Suprapubic skin (tissue), 4 donors: ENCODE measurements around the gene KIDINS220. TPM values are rescaled to one million over a fixed set of nuclear protein-coding genes. Genes with fewer than 3 reads are reported as not detected.

ENCODE experiments used
- DNase-seq, 2 donors: peaks; one replicate each; pipeline ENCODE4 v3.0.0-alpha.2; 2019; ENCODE audit warnings: low spot score in 2 of 2
- H3K27ac ChIP-seq: fragments of 200-600 bp; sonication (generic); one replicate; pipeline ENCODE4 v1.5.1; 2019
- H3K27me3 ChIP-seq: fragments of 200-600 bp; sonication (generic); one replicate; pipeline ENCODE4 v1.5.1; 2019
- H3K36me3 ChIP-seq: fragments of 200-600 bp; sonication (generic); one replicate; pipeline ENCODE4 v1.5.1; 2019
- H3K4me1 ChIP-seq: fragments of 200-600 bp; sonication (generic); one replicate; pipeline ENCODE4 v1.5.1; 2019
- H3K4me3 ChIP-seq: fragments of 200-600 bp; sonication (generic); one replicate; pipeline ENCODE4 v1.5.1; 2019; ENCODE audit warnings: mild to moderate bottlenecking
- H3K9me3 ChIP-seq: fragments of 200-600 bp; sonication (generic); one replicate; pipeline ENCODE4 v1.5.1; 2019
- EP300 ChIP-seq: sonication (generic); formaldehyde crosslinking; IDR thresholded peaks from one replicate; pipeline ENCODE4 v1.6.1; 2017; ENCODE audit warnings: antibody characterized with exemption
- POLR2A ChIP-seq, 2 donors: fragments of 450-650 bp; IDR thresholded peaks; one replicate each; pipeline ENCODE4 v1.6.1; 2017; ENCODE audit warnings: antibody characterized with exemption in 2 of 2, mild to moderate bottlenecking in 2 of 2, moderate library complexity in 2 of 2
- POLR2AphosphoS5 ChIP-seq, 3 donors: sonication (generic); formaldehyde crosslinking; IDR thresholded peaks; one replicate each; pipeline ENCODE4 v1.6.1; 2017; ENCODE audit warnings: antibody characterized with exemption in 3 of 3
- WGBS: methylation state at CpG from one replicate; pipeline ENCODE4 v1.1.5; 2018; 5-methylcytosine and 5-hydroxymethylcytosine counted together
- total RNA-seq, 4 donors: library from RNA; depleted of rRNA; stranded (reverse); fragments of >200 nt; gene quantifications; one replicate each; pipeline ENCODE4 v1.1.0, GENCODE V29; 2016
- TF ChIP-seq, protein P1 (sequence below), 2 donors: fragments of 200-600 bp in 1 of 2; fragments of 450-650 bp in 1 of 2; sonication (generic) in 1 of 2; IDR thresholded peaks; one replicate each; pipeline ENCODE4 v1.5.1; 2016 to 2019; ENCODE audit warnings: antibody characterized with exemption in 2 of 2, mild to moderate bottlenecking in 1 of 2, moderate library complexity in 1 of 2

KIDINS220 gene
- total RNA-seq, 4 donors from 2014 or later, result 44.7 to 100 (median 53.5) TPM

DNA sequence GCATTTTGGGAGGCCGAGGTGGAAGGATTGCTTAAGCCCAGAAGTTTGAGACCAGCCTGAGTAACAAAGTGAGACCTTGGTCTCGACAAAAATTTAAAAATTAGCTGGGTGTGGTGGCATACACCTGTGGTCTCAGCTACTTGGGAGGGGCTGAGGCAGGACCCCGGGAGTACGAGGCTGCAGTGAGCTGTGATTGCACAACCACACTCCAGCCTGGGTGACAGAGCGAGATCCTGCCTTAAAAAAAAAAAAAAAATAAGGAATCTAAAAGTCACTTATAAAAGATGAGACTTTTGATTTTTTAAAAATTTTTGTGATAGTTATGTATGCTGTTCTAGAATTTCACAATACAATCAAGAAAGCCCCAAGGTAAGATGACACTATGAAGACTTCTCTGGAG is 122.4 kb downstream of the KIDINS220 start:
- Histone ChIP-seq H3K36me3 (no peaks in the 10 kb centered on the region), H3K9me3 (no peaks in the 10 kb centered on the region), H3K4me3 (no peak overlapping the region), H3K27ac (no peak overlapping the region), H3K4me1 (no peaks in the 10 kb centered on the region), H3K27me3 (no peaks in the 10 kb centered on the region)
- TF ChIP-seq EP300 (no peak), POLR2AphosphoS5 (IDR thresholded peaks at IDR 0.05) (no peak), POLR2A (IDR thresholded peaks at IDR 0.05) (no peak)
- TF ChIP-seq, protein P1, sequence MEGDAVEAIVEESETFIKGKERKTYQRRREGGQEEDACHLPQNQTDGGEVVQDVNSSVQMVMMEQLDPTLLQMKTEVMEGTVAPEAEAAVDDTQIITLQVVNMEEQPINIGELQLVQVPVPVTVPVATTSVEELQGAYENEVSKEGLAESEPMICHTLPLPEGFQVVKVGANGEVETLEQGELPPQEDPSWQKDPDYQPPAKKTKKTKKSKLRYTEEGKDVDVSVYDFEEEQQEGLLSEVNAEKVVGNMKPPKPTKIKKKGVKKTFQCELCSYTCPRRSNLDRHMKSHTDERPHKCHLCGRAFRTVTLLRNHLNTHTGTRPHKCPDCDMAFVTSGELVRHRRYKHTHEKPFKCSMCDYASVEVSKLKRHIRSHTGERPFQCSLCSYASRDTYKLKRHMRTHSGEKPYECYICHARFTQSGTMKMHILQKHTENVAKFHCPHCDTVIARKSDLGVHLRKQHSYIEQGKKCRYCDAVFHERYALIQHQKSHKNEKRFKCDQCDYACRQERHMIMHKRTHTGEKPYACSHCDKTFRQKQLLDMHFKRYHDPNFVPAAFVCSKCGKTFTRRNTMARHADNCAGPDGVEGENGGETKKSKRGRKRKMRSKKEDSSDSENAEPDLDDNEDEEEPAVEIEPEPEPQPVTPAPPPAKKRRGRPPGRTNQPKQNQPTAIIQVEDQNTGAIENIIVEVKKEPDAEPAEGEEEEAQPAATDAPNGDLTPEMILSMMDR (IDR thresholded peaks at IDR 0.05), result no peak
- 95% methylated on average over 5 of the region's 5 CpGs for WGBS
- no peak for DNase-seq

DNA sequence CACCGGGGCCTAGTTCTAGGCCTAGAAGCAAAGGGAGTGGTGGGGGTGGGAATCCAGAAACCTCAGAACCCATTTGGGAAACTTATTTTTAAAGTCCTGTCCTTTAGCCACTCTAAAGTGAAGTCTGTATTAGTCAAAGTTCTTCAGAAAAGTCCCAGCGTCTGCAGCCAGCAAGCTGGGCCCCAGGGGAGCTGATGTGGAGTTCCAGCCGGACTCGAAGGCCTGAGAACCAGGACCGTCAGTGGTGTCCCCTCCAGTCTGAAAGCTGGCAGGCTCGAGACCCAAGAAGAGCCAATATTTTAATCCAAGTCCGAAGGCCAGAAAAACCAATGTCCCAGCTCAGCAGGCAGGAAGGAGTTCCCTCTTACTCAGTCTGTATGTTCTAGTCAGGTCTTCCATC is 123.1 kb downstream of the KIDINS220 start:
- DNase-seq, result no peak
- Histone ChIP-seq H3K27ac (no peak overlapping the region), H3K4me3 (no peak overlapping the region), H3K4me1 (no peaks in the 10 kb centered on the region), H3K9me3 (no peaks in the 10 kb centered on the region), H3K36me3 (no peaks in the 10 kb centered on the region), H3K27me3 (no peaks in the 10 kb centered on the region)
- no peak for TF ChIP-seq POLR2A (IDR thresholded peaks at IDR 0.05)
- TF ChIP-seq EP300, result no peak
- TF ChIP-seq, protein P1 (IDR thresholded peaks at IDR 0.05), result no peak
- TF ChIP-seq POLR2AphosphoS5 (IDR thresholded peaks at IDR 0.05), result no peak
- 81% methylated on average over 7 of the region's 7 CpGs for WGBS

DNA sequence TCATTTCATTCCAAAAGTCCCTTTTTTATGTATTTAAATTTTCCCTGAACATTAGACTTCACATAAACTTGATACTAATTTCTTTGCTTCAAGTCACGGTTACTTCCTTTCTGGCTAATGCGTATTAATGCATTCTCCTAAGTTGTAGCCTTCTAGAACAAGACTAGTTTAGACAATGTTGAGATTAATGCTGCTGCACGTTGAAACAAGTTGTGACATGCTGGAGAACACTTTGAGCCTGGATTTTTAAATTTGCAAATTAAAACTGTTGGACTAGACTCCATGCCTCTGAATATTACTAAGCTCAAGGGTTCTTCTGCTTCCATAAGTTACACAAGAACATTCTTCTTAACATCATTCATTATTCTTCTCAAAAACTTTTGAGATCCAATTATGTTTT is 126.5 kb downstream of the KIDINS220 start:
- no peaks in the 10 kb centered on the region for H3K36me3 ChIP-seq
- WGBS, result 62% methylated on average over 3 of the region's 3 CpGs
- H3K4me1 ChIP-seq, result no peaks in the 10 kb centered on the region
- TF ChIP-seq EP300 (no peak), POLR2AphosphoS5 (IDR thresholded peaks at IDR 0.05) (no peak), POLR2A (IDR thresholded peaks at IDR 0.05) (no peak)
- TF ChIP-seq, protein P1 (IDR thresholded peaks at IDR 0.05), result no peak
- DNase-seq, result no peak
- H3K27ac ChIP-seq, result no peak overlapping the region
- H3K9me3 ChIP-seq, result no peaks in the 10 kb centered on the region
- no peaks in the 10 kb centered on the region for H3K27me3 ChIP-seq
- H3K4me3 ChIP-seq, result no peak overlapping the region

DNA sequence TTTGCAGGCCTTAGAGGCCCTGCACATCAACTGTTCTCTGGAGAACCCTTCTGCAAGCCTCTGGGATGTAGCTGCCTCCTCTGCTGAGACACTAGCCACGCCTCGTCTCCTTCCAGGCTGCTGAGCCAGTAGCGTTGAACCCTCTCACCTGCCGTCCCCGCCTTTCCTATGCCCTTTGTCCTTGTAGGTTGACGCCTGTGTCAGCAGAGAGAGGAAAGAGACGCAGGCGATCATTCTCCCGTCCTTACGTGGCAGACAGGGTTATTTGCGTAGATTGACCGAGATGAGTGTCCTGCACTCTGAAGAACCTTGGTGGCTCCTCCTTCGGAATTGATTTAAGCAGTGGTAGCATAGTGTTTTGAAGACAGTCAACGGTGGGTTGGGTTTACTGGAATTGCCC is 127.8 kb downstream of the KIDINS220 start:
- no peaks in the 10 kb centered on the region for H3K9me3 ChIP-seq
- H3K4me3 ChIP-seq, result no peak overlapping the region
- no peak for TF ChIP-seq EP300
- TF ChIP-seq, protein P1 (IDR thresholded peaks at IDR 0.05), result no peak
- no peak for TF ChIP-seq POLR2A (IDR thresholded peaks at IDR 0.05)
- no peak for TF ChIP-seq POLR2AphosphoS5 (IDR thresholded peaks at IDR 0.05)
- no peak for DNase-seq
- 89% methylated on average over 14 of the region's 14 CpGs for WGBS
- no peaks in the 10 kb centered on the region for H3K27me3 ChIP-seq
- no peaks in the 10 kb centered on the region for H3K4me1 ChIP-seq
- H3K36me3 ChIP-seq, result no peaks in the 10 kb centered on the region
- H3K27ac ChIP-seq, result no peak overlapping the region

DNA sequence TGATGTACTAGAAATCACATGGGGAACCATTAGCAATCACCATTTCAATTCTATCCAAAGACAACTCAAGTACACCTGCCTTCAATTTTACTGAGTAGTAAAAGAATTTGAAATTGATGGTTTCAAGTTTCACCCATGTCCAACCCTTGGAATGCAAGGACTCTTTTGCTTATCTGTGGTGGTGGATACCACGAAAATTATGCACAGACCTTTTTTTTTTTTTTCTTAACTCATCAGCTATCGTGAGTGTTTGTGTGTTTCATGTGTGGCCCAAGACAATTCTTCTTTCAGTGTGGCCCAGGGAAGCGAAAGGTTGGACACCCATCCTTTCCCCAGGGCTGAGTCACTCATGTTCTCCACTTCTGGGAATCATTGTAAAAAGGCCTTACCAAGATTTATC is 132.5 kb downstream of the KIDINS220 start:
- H3K27me3 ChIP-seq, result no peaks in the 10 kb centered on the region
- DNase-seq, result no peak
- no peaks in the 10 kb centered on the region for H3K9me3 ChIP-seq
- TF ChIP-seq POLR2A (IDR thresholded peaks at IDR 0.05), result no peak
- TF ChIP-seq EP300, result no peak
- no peak for TF ChIP-seq POLR2AphosphoS5 (IDR thresholded peaks at IDR 0.05)
- TF ChIP-seq, protein P1 (IDR thresholded peaks at IDR 0.05), result no peak
- no peak overlapping the region for H3K27ac ChIP-seq
- WGBS, result 65% methylated on average over 3 of the region's 3 CpGs
- no peaks in the 10 kb centered on the region for H3K4me1 ChIP-seq
- H3K36me3 ChIP-seq, result no peaks in the 10 kb centered on the region
- no peak overlapping the region for H3K4me3 ChIP-seq
